ENCODE measurements around the gene SRRM2. TPM values are rescaled to one million over a fixed set of nuclear protein-coding genes. Genes with fewer than 3 reads are reported as not detected.
A peak's percentile ranks its signal among the peaks of the same experiment; 100 is the strongest.
"Not testable (repeated sequence)": the region's sequence is repeated elsewhere in the genome, so short reads cannot be mapped to it uniquely, and the experiment has no call there.

Gene SRRM2
- total RNA-seq, 1 experiment from 2014 or later: 617 TPM

GRCh38 chr16:2720064-2720457, 32.4 kb upstream of the SRRM2 start, which contains the start of gene PRSS27:
Gene PRSS27 (minus strand): TSS chr16:2720224. CDS start chr16:2720160, 64 bp downstream.
- Histone ChIP-seq H3K27me3 (ENCODE audit: control insufficient read depth, insufficient read depth, low read length) (no peaks in the 10 kb centered on the region), H3K27ac (ENCODE audit: low read length) (peak within 1 kb of the TSS; percentile 82), H3K36me3 (ENCODE audit: control insufficient read depth, insufficient read depth, low read length) (no peaks in the 10 kb centered on the region), H3K4me3 (ENCODE audit: low read depth in 2 of 2, low read length in 2 of 2) (peak within 1 kb of the TSS; percentile 52 to 57), H3K4me1 (ENCODE audit: control insufficient read depth, insufficient read depth, low read length) (peaks cover 21% of the 10 kb centered on the region), H3K9me3 (ENCODE audit: control insufficient read depth, insufficient read depth, low read depth, low read length) (no peaks in the 10 kb centered on the region)
- intact Hi-C loops (cut with micrococcal nuclease; ENCODE audit: unreplicated experiment): no loop called here
- DNase-seq (ENCODE audit: low read depth, low spot score) (no peak), ATAC-seq (no peak; the same call in 1 of the 2 replicates)
- in situ Hi-C loops (cut with HindIII; ENCODE audit: low pct_unique_long_range_greater_than_20kb, low sequenced_read_pairs): no loop called here
- POLR2A ChIA-PET: no interaction called here
- TF ChIP-seq, protein P1, sequence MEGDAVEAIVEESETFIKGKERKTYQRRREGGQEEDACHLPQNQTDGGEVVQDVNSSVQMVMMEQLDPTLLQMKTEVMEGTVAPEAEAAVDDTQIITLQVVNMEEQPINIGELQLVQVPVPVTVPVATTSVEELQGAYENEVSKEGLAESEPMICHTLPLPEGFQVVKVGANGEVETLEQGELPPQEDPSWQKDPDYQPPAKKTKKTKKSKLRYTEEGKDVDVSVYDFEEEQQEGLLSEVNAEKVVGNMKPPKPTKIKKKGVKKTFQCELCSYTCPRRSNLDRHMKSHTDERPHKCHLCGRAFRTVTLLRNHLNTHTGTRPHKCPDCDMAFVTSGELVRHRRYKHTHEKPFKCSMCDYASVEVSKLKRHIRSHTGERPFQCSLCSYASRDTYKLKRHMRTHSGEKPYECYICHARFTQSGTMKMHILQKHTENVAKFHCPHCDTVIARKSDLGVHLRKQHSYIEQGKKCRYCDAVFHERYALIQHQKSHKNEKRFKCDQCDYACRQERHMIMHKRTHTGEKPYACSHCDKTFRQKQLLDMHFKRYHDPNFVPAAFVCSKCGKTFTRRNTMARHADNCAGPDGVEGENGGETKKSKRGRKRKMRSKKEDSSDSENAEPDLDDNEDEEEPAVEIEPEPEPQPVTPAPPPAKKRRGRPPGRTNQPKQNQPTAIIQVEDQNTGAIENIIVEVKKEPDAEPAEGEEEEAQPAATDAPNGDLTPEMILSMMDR (IDR thresholded peaks at IDR 0.05): no peak
- no peak for TF ChIP-seq POLR2AphosphoS5 (IDR thresholded peaks at IDR 0.05; ENCODE audit: low read depth, low read length)
- TF ChIP-seq REST (IDR thresholded peaks at IDR 0.05; ENCODE audit: insufficient read depth in 1 of 2, low read depth in 2 of 2, low read length in 1 of 2): no peak
- no peak for TF ChIP-seq SIN3A (IDR thresholded peaks at IDR 0.05; ENCODE audit: borderline replicate concordance, insufficient read depth, low read depth, low read length)
- TF ChIP-seq TCF7L2 (IDR thresholded peaks at IDR 0.05; ENCODE audit: low read depth, low read length): no peak
- CTCF ChIA-PET: interaction anchor here (0.6 kb wide), 1 partner anchor 440 kb away, joined by 7 read pairs; no protein-coding TSS in a partner anchor
- BruUV-seq (replicated peaks): no TSS peak

GRCh38 chr16:2720719-2721633, 31.5 kb upstream of the SRRM2 start:
- Histone ChIP-seq H3K9me3 (ENCODE audit: control insufficient read depth, insufficient read depth, low read depth, low read length) (no peaks in the 10 kb centered on the region), H3K36me3 (ENCODE audit: control insufficient read depth, insufficient read depth, low read length) (no peaks in the 10 kb centered on the region), H3K27me3 (ENCODE audit: control insufficient read depth, insufficient read depth, low read length) (no peaks in the 10 kb centered on the region), H3K4me3 (ENCODE audit: low read depth in 2 of 2, low read length in 2 of 2) (peak overlapping the region; percentile 52 to 57), H3K4me1 (ENCODE audit: control insufficient read depth, insufficient read depth, low read length) (peaks cover 21% of the 10 kb centered on the region), H3K27ac (ENCODE audit: low read length) (peak overlapping the region; percentile 82)
- intact Hi-C loops (cut with micrococcal nuclease; ENCODE audit: unreplicated experiment) (no loop called here), in situ Hi-C loops (cut with HindIII; ENCODE audit: low pct_unique_long_range_greater_than_20kb, low sequenced_read_pairs) (no loop called here)
- no peak for DNase-seq (ENCODE audit: low read depth, low spot score)
- TF ChIP-seq, protein P1 (IDR thresholded peaks at IDR 0.05): peak; percentile 94
- TF ChIP-seq TCF7L2 (IDR thresholded peaks at IDR 0.05; ENCODE audit: low read depth, low read length) (no peak), SIN3A (IDR thresholded peaks at IDR 0.05; ENCODE audit: borderline replicate concordance, insufficient read depth, low read depth, low read length) (peak; percentile 73; the same call in 1 of the 2 replicates), REST (IDR thresholded peaks at IDR 0.05; ENCODE audit: insufficient read depth in 1 of 2, low read depth in 2 of 2, low read length in 1 of 2) (no peak), POLR2AphosphoS5 (IDR thresholded peaks at IDR 0.05; ENCODE audit: low read depth, low read length) (peak; percentile 52; the same call in 1 of the 2 replicates)
- no TSS peak for BruUV-seq (replicated peaks)
- CTCF ChIA-PET: interaction anchor here (0.6 to 0.7 kb wide), 3 partner anchors 18 to 441 kb away, joined by 3 to 7 read pairs (median 5); no protein-coding TSS in a partner anchor
- peak; percentile 88 for ATAC-seq
- POLR2A ChIA-PET: no interaction called here

DNA sequence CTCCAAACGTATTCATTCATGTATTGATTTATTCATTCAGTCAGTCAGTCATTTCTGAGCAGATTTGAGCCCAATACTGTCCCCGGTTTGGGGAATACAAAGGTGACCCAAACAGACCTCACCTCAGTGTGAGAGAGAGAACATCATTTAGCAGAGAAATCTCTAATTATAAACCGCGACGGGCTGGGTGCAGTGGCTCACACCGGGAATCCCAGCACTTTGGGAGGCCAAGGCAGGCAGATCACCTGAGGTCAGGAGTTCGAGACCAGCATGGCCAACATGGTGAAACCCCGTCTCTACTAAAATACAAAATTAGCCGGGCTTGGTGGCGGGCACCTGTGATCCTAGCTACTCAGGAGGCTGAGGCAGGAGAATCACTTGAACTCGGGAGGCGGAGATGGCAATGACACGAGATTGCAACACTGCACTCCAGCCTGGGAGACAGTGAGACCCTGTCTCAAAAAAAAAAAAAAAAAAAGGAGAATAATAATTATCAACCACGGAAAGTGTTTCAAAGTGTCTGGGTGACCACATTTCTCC, 30.7 kb upstream of the SRRM2 start:
- Histone ChIP-seq H3K4me1 (ENCODE audit: control insufficient read depth, insufficient read depth, low read length) (peaks cover 21% of the 10 kb centered on the region), H3K4me3 (ENCODE audit: low read depth in 2 of 2, low read length in 2 of 2) (peak overlapping the region; percentile 32 to 51), H3K27ac (ENCODE audit: low read length) (peak overlapping the region; percentile 66)
- POLR2A ChIA-PET; H3K27me3 ChIP-seq (ENCODE audit: control insufficient read depth, insufficient read depth, low read length); BruUV-seq (replicated peaks); DNase-seq (ENCODE audit: low read depth, low spot score); H3K36me3 ChIP-seq (ENCODE audit: control insufficient read depth, insufficient read depth, low read length); in situ Hi-C loops (cut with HindIII; ENCODE audit: low pct_unique_long_range_greater_than_20kb, low sequenced_read_pairs); ATAC-seq; H3K9me3 ChIP-seq (ENCODE audit: control insufficient read depth, insufficient read depth, low read depth, low read length); intact Hi-C loops (cut with micrococcal nuclease; ENCODE audit: unreplicated experiment): not testable (repeated sequence)
- CTCF ChIA-PET: interaction anchor here (0.7 kb wide), 2 partner anchors 17 to 73 kb away, joined by 3 to 5 read pairs; no protein-coding TSS in a partner anchor

All from Panc1 (cell line).